ENCODE data around the gene SIGLEC12. TPM values are rescaled to one million over a fixed set of nuclear protein-coding genes. Genes with fewer than 3 reads are reported as not detected.

SIGLEC12 gene
- total and polyA plus RNA-seq, 9 of the 15 experiments (the other 6 are each of a cell fraction or from before 2014, with no cell fraction given) = 0.08 to 1.3 (median 0.54) TPM

DNA sequence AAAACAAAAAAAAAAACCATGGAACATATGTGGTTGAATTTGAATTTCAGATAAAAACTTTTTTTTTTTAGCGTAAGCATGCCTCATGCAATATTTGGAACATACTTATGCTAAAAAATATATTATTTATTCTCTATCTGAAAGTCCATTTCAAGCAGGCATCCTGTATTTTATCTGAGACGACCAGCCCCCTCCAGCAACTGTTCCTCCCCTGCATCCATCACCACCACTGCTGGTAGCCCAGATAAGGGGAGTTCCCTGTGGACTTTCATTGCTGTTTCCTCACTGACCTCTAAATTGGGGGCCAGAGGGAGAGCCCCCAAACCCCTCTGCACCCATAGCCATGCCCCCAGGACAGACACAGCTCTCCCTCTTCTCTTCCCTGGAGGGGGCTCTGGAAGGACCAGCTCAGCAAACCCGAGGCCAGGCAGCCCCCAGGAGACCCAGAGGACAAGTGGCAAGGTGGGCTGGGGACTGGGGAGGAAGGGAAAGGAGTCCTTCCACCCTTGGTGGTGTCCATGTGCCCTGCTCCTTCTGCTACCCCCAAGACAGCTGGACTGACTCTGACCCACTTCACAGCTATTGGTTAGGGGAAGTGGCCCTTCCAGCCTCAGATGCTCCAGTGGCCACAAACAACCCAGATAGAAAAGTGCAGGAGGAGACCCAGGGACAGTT, 6.6 kb upstream of the SIGLEC12 start (continued):
- TF ChIP-seq, protein P1, sequence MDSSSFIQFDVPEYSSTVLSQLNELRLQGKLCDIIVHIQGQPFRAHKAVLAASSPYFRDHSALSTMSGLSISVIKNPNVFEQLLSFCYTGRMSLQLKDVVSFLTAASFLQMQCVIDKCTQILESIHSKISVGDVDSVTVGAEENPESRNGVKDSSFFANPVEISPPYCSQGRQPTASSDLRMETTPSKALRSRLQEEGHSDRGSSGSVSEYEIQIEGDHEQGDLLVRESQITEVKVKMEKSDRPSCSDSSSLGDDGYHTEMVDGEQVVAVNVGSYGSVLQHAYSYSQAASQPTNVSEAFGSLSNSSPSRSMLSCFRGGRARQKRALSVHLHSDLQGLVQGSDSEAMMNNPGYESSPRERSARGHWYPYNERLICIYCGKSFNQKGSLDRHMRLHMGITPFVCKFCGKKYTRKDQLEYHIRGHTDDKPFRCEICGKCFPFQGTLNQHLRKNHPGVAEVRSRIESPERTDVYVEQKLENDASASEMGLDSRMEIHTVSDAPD (CRISPR knock-in tag; IDR thresholded peaks at IDR 0.05) = no peak
- TF ChIP-seq, protein P2, sequence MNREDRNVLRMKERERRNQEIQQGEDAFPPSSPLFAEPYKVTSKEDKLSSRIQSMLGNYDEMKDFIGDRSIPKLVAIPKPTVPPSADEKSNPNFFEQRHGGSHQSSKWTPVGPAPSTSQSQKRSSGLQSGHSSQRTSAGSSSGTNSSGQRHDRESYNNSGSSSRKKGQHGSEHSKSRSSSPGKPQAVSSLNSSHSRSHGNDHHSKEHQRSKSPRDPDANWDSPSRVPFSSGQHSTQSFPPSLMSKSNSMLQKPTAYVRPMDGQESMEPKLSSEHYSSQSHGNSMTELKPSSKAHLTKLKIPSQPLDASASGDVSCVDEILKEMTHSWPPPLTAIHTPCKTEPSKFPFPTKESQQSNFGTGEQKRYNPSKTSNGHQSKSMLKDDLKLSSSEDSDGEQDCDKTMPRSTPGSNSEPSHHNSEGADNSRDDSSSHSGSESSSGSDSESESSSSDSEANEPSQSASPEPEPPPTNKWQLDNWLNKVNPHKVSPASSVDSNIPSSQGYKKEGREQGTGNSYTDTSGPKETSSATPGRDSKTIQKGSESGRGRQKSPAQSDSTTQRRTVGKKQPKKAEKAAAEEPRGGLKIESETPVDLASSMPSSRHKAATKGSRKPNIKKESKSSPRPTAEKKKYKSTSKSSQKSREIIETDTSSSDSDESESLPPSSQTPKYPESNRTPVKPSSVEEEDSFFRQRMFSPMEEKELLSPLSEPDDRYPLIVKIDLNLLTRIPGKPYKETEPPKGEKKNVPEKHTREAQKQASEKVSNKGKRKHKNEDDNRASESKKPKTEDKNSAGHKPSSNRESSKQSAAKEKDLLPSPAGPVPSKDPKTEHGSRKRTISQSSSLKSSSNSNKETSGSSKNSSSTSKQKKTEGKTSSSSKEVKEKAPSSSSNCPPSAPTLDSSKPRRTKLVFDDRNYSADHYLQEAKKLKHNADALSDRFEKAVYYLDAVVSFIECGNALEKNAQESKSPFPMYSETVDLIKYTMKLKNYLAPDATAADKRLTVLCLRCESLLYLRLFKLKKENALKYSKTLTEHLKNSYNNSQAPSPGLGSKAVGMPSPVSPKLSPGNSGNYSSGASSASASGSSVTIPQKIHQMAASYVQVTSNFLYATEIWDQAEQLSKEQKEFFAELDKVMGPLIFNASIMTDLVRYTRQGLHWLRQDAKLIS (CRISPR knock-in tag; IDR thresholded peaks at IDR 0.05) = no peak
- TF ChIP-seq POU5F1 (IDR thresholded peaks at IDR 0.05; ENCODE audit: borderline replicate concordance, low read depth, low read length, partially characterized antibody) (no peak), MED1 (CRISPR knock-in tag; IDR thresholded peaks at IDR 0.05; ENCODE audit: borderline replicate concordance) (no peak), ARHGAP35 (IDR thresholded peaks at IDR 0.05; ENCODE audit: partially characterized antibody) (no peak), CBX3 (IDR thresholded peaks at IDR 0.05; ENCODE audit: borderline replicate concordance in 1 of 2, low read length in 2 of 2) (peak in 1 of 2 experiments; percentile 76; a peak in 1 of 3 replicates), ZNF140 (CRISPR knock-in tag; IDR thresholded peaks at IDR 0.05) (no peak), MTF1 (CRISPR knock-in tag; IDR thresholded peaks at IDR 0.05; ENCODE audit: borderline replicate concordance) (no peak), SIN3B (IDR thresholded peaks at IDR 0.05; ENCODE audit: low read depth) (no peak), CTCFL (IDR thresholded peaks at IDR 0.05; ENCODE audit: borderline replicate concordance, insufficient read depth, low read depth, low read length, poor library complexity, severe bottlenecking) (no peak), RBM17 (IDR thresholded peaks at IDR 0.05; ENCODE audit: borderline replicate concordance, low read depth, low read length) (no peak), SMC3 (conservative IDR thresholded peaks at IDR 0.05; ENCODE audit: insufficient read depth, low read depth, low read length) (no peak), ZSCAN29 (IDR thresholded peaks at IDR 0.05) (no peak), HMG20A (CRISPR knock-in tag; conservative IDR thresholded peaks at IDR 0.05) (no peak), ZNF175 (CRISPR knock-in tag; IDR thresholded peaks at IDR 0.05; ENCODE audit: low read depth) (peak; percentile 73; the same call in 1 of the 2 replicates)
- TF ChIP-seq, protein P3, sequence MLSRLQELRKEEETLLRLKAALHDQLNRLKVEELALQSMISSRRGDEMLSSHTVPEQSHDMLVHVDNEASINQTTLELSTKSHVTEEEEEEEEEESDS (CRISPR knock-in tag; IDR thresholded peaks at IDR 0.05) = no peak
- TF ChIP-seq, protein P4, sequence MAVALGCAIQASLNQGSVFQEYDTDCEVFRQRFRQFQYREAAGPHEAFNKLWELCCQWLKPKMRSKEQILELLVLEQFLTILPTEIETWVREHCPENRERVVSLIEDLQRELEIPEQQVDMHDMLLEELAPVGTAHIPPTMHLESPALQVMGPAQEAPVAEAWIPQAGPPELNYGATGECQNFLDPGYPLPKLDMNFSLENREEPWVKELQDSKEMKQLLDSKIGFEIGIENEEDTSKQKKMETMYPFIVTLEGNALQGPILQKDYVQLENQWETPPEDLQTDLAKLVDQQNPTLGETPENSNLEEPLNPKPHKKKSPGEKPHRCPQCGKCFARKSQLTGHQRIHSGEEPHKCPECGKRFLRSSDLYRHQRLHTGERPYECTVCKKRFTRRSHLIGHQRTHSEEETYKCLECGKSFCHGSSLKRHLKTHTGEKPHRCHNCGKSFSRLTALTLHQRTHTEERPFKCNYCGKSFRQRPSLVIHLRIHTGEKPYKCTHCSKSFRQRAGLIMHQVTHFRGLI (CRISPR knock-in tag; IDR thresholded peaks at IDR 0.05) = no peak; the same call in 1 of the 2 replicates

All from K562 (cell line).